GM12878 (cell line): ENCODE measurements around the gene ABCC1. TPM values are rescaled to one million over a fixed set of nuclear protein-coding genes. Genes with fewer than 3 reads are reported as not detected.

ENCODE experiments used
- ATAC-seq: fragments of 200-7000 bp; cut with Tn5 transposase; 3 replicates; pipeline ENCODE4 v1.9.1; 2020; ENCODE audit warnings: mild to moderate bottlenecking, moderate library complexity
- BruUV-seq: library from RNA; stranded (reverse); fragments of 400-500 nt; replicated peaks from 2 replicates; lab custom pipeline; 2021; lab: Mats Ljungman, UMichigan
- CTCF ChIA-PET: fragments of 300-600 bp; sonication (Branson Sonifier 250); formaldehyde crosslinking; extraction: SDS; loops from one replicate; lab custom pipeline; 2021; ENCODE audit warnings: inconsistent platforms; lab: Yijun Ruan, JAX
- POLR2A ChIA-PET: fragments of 350-600 bp; formaldehyde crosslinking; extraction: SDS; loops from one replicate; lab custom pipeline; 2021; ENCODE audit warnings: inconsistent platforms; lab: Charles Lee
- RAD21 ChIA-PET: fragments of 300-600 bp; sonication (Branson Sonifier 250); formaldehyde crosslinking; loops from one replicate; lab custom pipeline; 2023; ENCODE audit warnings: antibody characterized with exemption; ENCODE audit not compliant: unreplicated experiment; lab: Charles Lee
- SMC1A ChIA-PET: fragments of 300-600 bp; sonication (Branson Sonifier 250); formaldehyde crosslinking; loops from one replicate; lab custom pipeline; 2023; ENCODE audit not compliant: unreplicated experiment, uncharacterized antibody; lab: Charles Lee
- DNase-seq: peaks from one replicate; pipeline ENCODE4 v3.0.0-alpha.2; 2011; ENCODE audit warnings: low read depth, low spot score
- FAIRE-seq: peaks from 3 replicates; lab custom pipeline; 2011; peaks lifted over from hg19 to GRCh38; lab: Jason Lieb, UNC
- H2AFZ ChIP-seq: 2 replicates; pipeline ENCODE4 v1.6.0; 2011; ENCODE audit warnings: low read depth, low read length, control low read depth; ENCODE audit not compliant: control insufficient read depth
- H3K27ac ChIP-seq: 2 replicates; pipeline ENCODE4 v1.5.1; 2011; ENCODE audit warnings: control low read depth; ENCODE audit not compliant: control insufficient read depth, insufficient read depth
- H3K27me3 ChIP-seq, 2 experiments: replicated peaks in 1 of 2; 2 replicates each; pipeline versions ENCODE4 v1.6.0 to v1.6.1; 2011; ENCODE audit warnings: low read length in 1 of 2; ENCODE audit not compliant: control insufficient read depth in 2 of 2, insufficient read depth in 2 of 2
- H3K36me3 ChIP-seq, 2 experiments: 2 replicates each; pipeline ENCODE4 v1.5.1; 2011; ENCODE audit warnings: low read length in 1 of 2; ENCODE audit not compliant: control insufficient read depth in 2 of 2, insufficient read depth in 2 of 2
- H3K4me1 ChIP-seq: 2 replicates; pipeline ENCODE4 v1.6.1; 2011; ENCODE audit warnings: mild to moderate bottlenecking, low read length, moderate library complexity, mixed read lengths; ENCODE audit not compliant: control insufficient read depth, insufficient read depth
- H3K4me2 ChIP-seq: 2 replicates; pipeline ENCODE4 v1.6.0; 2011; ENCODE audit warnings: control low read depth; ENCODE audit not compliant: control insufficient read depth, insufficient read depth
- H3K4me3 ChIP-seq: fragments of 200-600 bp; sonication (generic); 2 replicates; pipeline ENCODE4 v1.5.1; 2016
- H3K79me2 ChIP-seq: 2 replicates; pipeline ENCODE4 v1.6.0; 2011; ENCODE audit warnings: low read length; ENCODE audit not compliant: control insufficient read depth, insufficient read depth
- H3K9ac ChIP-seq: 2 replicates; pipeline ENCODE4 v1.8.0; 2011; ENCODE audit warnings: low read length, control low read depth, mixed read lengths; ENCODE audit not compliant: control insufficient read depth, insufficient read depth
- H3K9me3 ChIP-seq: replicated peaks from 3 replicates; pipeline ENCODE4 v1.5.1; 2011; ENCODE audit warnings: mild to moderate bottlenecking, low read length; ENCODE audit not compliant: control insufficient read depth, insufficient read depth
- H4K20me1 ChIP-seq: 2 replicates; pipeline ENCODE4 v1.6.0; 2011; ENCODE audit not compliant: control insufficient read depth, insufficient read depth
- CHD2 ChIP-seq: IDR thresholded peaks from 2 replicates; pipeline ENCODE4 v1.6.1; 2011; ENCODE audit warnings: low read depth, low read length, improper control_type of control experiment, borderline replicate concordance
- FOXK2 ChIP-seq: fragments of 450-650 bp; IDR thresholded peaks from 2 replicates; pipeline ENCODE4 v1.6.1; 2017; ENCODE audit warnings: mild to moderate bottlenecking, moderate library complexity
- LARP7 ChIP-seq: fragments of 450-650 bp; IDR thresholded peaks from 2 replicates; pipeline ENCODE4 v1.6.1; 2017; ENCODE audit warnings: mild to moderate bottlenecking
- MEF2A ChIP-seq: IDR thresholded peaks from 2 replicates; pipeline ENCODE4 v1.6.1; 2011; ENCODE audit warnings: low read depth, mild to moderate bottlenecking, low read length, moderate library complexity; ENCODE audit not compliant: insufficient read depth
- SRF ChIP-seq, 2 experiments: IDR thresholded peaks; 2 replicates each; pipeline ENCODE4 v1.6.1; 2011; ENCODE audit warnings: low read depth in 2 of 2, low read length in 2 of 2, mild to moderate bottlenecking in 1 of 2, moderate library complexity in 1 of 2
- ZBED1 ChIP-seq: IDR thresholded peaks from 2 replicates; pipeline ENCODE4 v1.6.1; 2016; ENCODE audit warnings: borderline replicate concordance
- WGBS: methylation state at CpG from one replicate; pipeline ENCODE4 v1.1.6; 2016; ENCODE audit warnings: low lambda C conversion rate; ENCODE audit not compliant: insufficient replicate concordance, insufficient coverage; ENCODE audit errors: missing lambda C conversion rate; 5-methylcytosine and 5-hydroxymethylcytosine counted together
- in situ Hi-C: fragments of 300-500 bp; cut with MboI; formaldehyde crosslinking; loops from 9 replicates; pipeline ENCODE4 v1.14.3; 2018; ENCODE audit warnings: mixed read lengths
- intact Hi-C: fragments of 100-400 bp; cut with micrococcal nuclease; formaldehyde crosslinking; loops from one replicate; pipeline ENCODE4 v1.14.2; 2022; ENCODE audit not compliant: unreplicated experiment
- polyA plus RNA-seq, 11 experiments: library from polyadenylated mRNA; depleted of rRNA in 4 of 11; unstranded in 6 of 11; stranded (reverse) in 5 of 11; fragments of >200 nt; fragmentation: Nextera tagmentation in 4 of 11; fragmentation: Illumina TruSeq in 1 of 11; extraction: Ambion mirVana in 4 of 11; extraction: Trizol in 1 of 11; gene quantifications; 1 replicate in 1 of 11; 2 replicates in 10 of 11; pipeline versions ENCODE4 v1.2.1 to v1.2.3, GENCODE V29; 2011 to 2016; ENCODE audit warnings: inconsistent platforms in 2 of 11, missing spikeins in 2 of 11, low read depth in 1 of 11
- total RNA-seq, 4 experiments: library from RNA; depleted of rRNA in 3 of 4; stranded (reverse); fragments of >200 nt in 3 of 4; fragmentation: Illumina TruSeq in 1 of 4; extraction: Trizol in 1 of 4; gene quantifications; 2 replicates each; pipeline versions ENCODE4 v1.2.1 to v1.2.3, GENCODE V29; 2013 to 2021
- TF ChIP-seq, protein P1 (sequence below): fragments of 450-650 bp; IDR thresholded peaks from 2 replicates; pipeline ENCODE4 v1.6.1; 2017; ENCODE audit warnings: antibody characterized with exemption, mild to moderate bottlenecking, moderate library complexity
- TF ChIP-seq, protein P2 (sequence below): fragments of 450-650 bp; formaldehyde crosslinking; IDR thresholded peaks from 2 replicates; pipeline ENCODE4 v1.5.0; 2022; ENCODE audit warnings: mild to moderate bottlenecking, missing genetic modification characterization
- TF ChIP-seq, protein P3 (sequence below): fragments of 450-650 bp; IDR thresholded peaks from 2 replicates; pipeline ENCODE4 v1.6.1; 2016; ENCODE audit warnings: mild to moderate bottlenecking

The ABCC1 gene
- total and polyA plus RNA-seq, 10 of the 15 experiments (the other 5 are each of a cell fraction or from before 2014, with no cell fraction given): 3.2 to 44.6 (median 14.5) TPM

DNA sequence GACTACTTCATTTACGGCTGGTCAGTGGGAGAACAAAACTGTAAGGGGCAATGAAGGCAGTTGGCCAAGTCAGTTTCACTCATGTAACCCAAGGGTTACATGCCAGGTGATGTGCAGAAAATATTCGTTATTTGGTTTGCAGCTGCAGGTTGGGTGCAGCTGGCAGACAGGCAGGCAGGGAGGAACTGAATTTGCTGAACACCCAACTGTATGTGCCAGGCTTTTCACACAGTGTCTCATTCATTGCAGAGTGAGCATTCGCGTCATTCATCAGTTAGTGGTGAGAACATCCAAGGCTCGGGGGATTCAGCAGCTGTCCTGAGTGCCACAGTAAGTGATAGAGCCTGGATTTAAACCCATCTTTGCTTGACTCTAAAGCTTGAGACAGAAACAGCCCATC lies 214.2 kb downstream of the ABCC1 start (continued):
- TF ChIP-seq, protein P1, sequence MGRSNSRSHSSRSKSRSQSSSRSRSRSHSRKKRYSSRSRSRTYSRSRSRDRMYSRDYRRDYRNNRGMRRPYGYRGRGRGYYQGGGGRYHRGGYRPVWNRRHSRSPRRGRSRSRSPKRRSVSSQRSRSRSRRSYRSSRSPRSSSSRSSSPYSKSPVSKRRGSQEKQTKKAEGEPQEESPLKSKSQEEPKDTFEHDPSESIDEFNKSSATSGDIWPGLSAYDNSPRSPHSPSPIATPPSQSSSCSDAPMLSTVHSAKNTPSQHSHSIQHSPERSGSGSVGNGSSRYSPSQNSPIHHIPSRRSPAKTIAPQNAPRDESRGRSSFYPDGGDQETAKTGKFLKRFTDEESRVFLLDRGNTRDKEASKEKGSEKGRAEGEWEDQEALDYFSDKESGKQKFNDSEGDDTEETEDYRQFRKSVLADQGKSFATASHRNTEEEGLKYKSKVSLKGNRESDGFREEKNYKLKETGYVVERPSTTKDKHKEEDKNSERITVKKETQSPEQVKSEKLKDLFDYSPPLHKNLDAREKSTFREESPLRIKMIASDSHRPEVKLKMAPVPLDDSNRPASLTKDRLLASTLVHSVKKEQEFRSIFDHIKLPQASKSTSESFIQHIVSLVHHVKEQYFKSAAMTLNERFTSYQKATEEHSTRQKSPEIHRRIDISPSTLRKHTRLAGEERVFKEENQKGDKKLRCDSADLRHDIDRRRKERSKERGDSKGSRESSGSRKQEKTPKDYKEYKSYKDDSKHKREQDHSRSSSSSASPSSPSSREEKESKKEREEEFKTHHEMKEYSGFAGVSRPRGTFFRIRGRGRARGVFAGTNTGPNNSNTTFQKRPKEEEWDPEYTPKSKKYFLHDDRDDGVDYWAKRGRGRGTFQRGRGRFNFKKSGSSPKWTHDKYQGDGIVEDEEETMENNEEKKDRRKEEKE: no peak
- no peak for TF ChIP-seq ZBED1

DNA sequence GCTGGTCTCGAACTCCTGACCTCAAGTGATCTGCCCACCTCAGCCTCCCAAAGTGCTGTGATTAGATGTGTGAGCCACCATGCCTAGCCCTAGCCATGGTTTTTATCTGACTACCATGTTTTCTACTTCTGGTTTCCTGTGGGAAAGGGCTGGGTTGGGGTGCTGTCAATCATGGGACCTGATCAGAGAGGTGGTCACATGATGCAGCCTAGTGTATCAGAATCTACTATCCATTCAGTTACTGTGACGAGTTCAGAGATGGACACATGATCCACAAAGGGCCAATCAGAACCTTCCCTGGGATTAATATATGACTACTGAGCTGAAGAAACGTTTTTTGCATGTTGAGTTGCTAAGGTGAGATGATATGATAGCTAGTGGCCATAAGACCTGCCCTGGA lies 214.8 kb downstream of the ABCC1 start:
- ChIA-PET POLR2A (no interaction called here), CTCF (no interaction called here), RAD21 (no interaction called here), SMC1A (interaction anchor here (0.6 to 1.0 kb wide), 2 partner anchors 28 to 339 kb away, joined by 3 read pairs; no protein-coding TSS in a partner anchor)
- Histone ChIP-seq H3K9ac (no peak overlapping the region), H2AFZ (no peak overlapping the region), H3K4me3 (no peak overlapping the region), H3K9me3 (peaks cover under 1% of the 10 kb centered on the region; the same call in 1 of the 3 replicates), H3K27ac (no peak overlapping the region), H3K79me2 (no peaks in the 10 kb centered on the region), H3K4me2 (no peak overlapping the region), H3K27me3 (no peaks in the 10 kb centered on the region), H4K20me1 (no peaks in the 10 kb centered on the region), H3K36me3 (no peaks in the 10 kb centered on the region), H3K4me1 (no peaks in the 10 kb centered on the region)
- 28% methylated on average over 3 of the region's 3 CpGs for WGBS
- DNase-seq: no peak
- FAIRE-seq: no peak
- no TSS peak for BruUV-seq
- no peak for ATAC-seq
- intact Hi-C loops (no loop called here), in situ Hi-C loops (no loop called here)
- TF ChIP-seq LARP7 (no peak), ZBED1 (no peak), FOXK2 (no peak), SRF (IDR thresholded peaks at IDR 0.05; ENCODE audit: low read depth in 2 of 2, low read length in 2 of 2) (no peak), MEF2A (no peak), CHD2 (no peak)
- TF ChIP-seq, protein P2, sequence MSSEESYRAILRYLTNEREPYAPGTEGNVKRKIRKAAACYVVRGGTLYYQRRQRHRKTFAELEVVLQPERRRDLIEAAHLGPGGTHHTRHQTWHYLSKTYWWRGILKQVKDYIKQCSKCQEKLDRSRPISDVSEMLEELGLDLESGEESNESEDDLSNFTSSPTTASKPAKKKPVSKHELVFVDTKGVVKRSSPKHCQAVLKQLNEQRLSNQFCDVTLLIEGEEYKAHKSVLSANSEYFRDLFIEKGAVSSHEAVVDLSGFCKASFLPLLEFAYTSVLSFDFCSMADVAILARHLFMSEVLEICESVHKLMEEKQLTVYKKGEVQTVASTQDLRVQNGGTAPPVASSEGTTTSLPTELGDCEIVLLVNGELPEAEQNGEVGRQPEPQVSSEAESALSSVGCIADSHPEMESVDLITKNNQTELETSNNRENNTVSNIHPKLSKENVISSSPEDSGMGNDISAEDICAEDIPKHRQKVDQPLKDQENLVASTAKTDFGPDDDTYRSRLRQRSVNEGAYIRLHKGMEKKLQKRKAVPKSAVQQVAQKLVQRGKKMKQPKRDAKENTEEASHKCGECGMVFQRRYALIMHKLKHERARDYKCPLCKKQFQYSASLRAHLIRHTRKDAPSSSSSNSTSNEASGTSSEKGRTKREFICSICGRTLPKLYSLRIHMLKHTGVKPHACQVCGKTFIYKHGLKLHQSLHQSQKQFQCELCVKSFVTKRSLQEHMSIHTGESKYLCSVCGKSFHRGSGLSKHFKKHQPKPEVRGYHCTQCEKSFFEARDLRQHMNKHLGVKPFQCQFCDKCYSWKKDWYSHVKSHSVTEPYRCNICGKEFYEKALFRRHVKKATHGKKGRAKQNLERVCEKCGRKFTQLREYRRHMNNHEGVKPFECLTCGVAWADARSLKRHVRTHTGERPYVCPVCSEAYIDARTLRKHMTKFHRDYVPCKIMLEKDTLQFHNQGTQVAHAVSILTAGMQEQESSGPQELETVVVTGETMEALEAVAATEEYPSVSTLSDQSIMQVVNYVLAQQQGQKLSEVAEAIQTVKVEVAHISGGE (CRISPR knock-in tag): no peak
- TF ChIP-seq, protein P3, sequence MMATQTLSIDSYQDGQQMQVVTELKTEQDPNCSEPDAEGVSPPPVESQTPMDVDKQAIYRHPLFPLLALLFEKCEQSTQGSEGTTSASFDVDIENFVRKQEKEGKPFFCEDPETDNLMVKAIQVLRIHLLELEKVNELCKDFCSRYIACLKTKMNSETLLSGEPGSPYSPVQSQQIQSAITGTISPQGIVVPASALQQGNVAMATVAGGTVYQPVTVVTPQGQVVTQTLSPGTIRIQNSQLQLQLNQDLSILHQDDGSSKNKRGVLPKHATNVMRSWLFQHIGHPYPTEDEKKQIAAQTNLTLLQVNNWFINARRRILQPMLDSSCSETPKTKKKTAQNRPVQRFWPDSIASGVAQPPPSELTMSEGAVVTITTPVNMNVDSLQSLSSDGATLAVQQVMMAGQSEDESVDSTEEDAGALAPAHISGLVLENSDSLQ: 0 out of 2 replicates have a peak, but pooled peaks have one; percentile 36
